Measurements from ENCODE around the gene ZP2. TPM values are rescaled to one million over a fixed set of nuclear protein-coding genes. Genes with fewer than 3 reads are reported as not detected.
"Not testable (repeated sequence)": the region's sequence is repeated elsewhere in the genome, so short reads cannot be mapped to it uniquely, and the experiment has no call there.

Gene ZP2
- total RNA-seq, 1 donor from 2014 or later, result not detected

GRCh38 chr16:21217121-21217520 is 5.7 kb upstream of the ZP2 start:
- DNase-seq (ENCODE audit: low spot score), result no peak

GRCh38 chr16:21214086-21214485 is 2.7 kb upstream of the ZP2 start:
- DNase-seq (ENCODE audit: low spot score), result no peak

DNA sequence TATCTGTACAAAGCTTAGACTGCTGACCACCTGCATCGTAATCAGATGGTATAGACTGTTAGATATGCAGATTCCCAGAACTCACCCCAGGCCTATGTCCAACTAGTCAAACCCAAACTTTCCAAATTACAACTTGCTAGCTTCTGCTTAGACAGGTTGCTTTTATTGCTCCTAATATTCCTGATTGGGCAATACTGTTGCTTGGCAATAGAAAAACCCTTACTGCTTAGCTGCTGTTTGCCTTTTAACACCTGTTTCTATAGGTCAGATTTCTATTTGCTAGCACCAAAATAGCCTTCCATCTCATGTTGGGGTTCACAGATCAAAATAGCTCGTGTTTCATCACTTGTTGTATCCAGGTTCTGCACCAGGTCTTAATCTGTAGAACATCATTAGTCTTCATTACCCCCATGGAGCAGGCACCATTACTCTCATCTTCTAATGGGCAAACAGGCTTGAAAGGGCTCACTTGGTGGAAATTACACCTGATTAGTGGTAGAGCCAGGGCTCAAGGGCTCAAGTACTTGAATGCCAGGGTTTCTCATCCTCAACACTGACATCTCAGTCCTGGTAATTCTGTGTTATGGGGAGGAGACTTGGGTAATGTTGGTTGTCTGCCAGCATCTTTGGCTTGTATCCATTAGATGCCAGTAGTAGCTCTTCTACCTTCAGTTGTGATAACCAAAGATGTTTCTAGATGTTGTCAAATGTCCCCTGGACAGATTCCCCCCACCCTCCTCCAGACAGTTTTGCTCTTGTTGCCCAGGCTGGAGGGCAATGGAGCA is 2.7 kb downstream of the ZP2 start:
- no peak for DNase-seq (ENCODE audit: low spot score)

DNA sequence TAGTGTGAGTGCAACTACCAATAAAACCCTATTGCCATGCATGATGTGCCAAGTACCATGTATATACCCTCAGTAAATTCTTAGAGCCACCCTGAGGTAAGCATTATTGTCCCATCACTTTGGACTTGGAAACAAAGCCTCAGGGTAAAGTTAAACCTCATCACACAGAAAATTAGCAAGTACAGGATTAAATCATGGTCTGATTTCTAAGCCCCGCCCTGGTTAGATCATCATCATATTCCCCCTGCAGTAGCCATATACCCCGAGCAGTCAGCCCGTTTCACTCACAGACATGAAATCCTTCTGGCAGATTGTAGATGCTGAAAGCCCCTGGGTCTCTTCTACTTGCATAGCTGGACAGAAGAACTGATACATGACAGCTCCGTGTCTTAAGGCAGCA is 4.8 kb downstream of the ZP2 start:
- DNase-seq (ENCODE audit: low spot score), result no peak

GRCh38 chr16:21205303-21205702 is 6.1 kb downstream of the ZP2 start:
- DNase-seq (ENCODE audit: low spot score), result no peak

- DNase-seq (ENCODE audit: low spot score), result no peak
Observed at GRCh38 chr16:21203155-21203797, 8.1 kb downstream of the ZP2 start.

DNA sequence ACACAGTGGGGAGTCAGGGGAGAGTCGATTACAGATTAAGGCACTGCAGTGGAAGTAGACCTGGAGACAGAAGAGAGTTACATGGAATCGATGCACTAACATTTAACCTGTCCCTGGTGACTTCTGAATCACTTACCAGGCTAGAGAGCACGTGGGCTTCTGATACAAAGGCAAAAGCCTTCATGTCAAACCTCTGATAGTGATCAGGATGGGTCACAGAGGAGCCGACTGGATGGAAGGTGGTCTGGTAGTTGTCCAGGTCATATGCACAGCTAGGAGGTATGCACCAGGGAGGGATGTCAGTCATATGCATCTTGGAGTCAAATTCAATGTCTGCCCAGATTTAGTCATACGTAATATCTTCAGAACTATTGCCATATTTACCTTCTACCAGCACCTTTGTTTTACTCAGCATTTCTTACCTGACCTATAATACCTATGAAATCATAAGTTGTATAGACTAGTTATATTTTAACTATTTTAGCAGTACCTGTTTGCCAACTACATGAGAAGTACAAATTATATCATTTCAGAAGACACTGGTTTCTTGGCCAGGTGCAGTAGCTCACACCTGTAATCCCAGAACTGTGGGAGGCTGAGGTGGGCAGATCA is 11.7 kb downstream of the ZP2 start:
- no peak for DNase-seq (ENCODE audit: low spot score)

DNA sequence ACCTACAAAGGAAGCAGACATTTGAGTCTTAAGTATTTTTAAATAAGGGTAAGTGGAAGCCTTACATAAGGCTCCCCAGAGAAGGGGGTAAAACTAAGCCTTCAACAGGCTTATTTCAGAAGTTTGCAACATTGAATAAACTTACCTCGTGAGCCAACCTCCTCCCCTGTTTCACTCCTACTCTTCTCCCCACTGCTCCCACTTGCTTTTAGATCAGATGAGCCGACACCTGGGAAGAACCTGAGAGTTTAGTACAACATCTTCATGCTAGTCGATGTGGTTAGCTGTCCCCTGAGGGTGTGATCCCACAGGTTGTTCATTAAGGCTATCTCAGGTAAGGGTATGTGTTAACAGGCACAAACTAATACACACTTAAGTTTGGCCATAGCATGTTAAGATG is 13.8 kb downstream of the ZP2 start:
- no peak for DNase-seq (ENCODE audit: low spot score)

DNA sequence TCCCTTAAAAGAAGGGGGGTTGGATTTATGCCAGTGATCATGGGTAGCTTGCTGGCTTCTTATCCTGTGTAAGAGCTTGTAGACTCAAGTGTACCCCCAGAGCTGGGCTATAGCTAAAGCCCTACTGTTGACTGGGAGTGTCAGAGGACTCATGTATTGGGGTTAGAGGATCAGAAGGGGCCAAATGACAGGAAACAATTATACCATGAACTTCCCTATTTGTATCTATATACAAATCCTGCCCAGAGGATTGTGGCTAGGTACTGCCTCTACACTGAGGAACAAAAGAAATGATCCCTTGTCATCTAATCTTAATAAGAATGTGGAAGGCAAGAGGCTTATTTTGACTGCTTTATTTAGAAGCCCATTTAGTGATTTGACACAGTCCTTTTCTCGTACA is 14.3 kb downstream of the ZP2 start:
- no peak for DNase-seq (ENCODE audit: low spot score)

- not testable (repeated sequence) for DNase-seq (ENCODE audit: low spot score)
Observed at GRCh38 chr16:21195330-21195729, 16.0 kb downstream of the ZP2 start.

- no peak for DNase-seq (ENCODE audit: low spot score)
Observed at GRCh38 chr16:21194771-21195301, 16.5 kb downstream of the ZP2 start.

- DNase-seq (ENCODE audit: low spot score), result no peak
Observed at GRCh38 chr16:21192991-21193390, 18.4 kb downstream of the ZP2 start.

DNA sequence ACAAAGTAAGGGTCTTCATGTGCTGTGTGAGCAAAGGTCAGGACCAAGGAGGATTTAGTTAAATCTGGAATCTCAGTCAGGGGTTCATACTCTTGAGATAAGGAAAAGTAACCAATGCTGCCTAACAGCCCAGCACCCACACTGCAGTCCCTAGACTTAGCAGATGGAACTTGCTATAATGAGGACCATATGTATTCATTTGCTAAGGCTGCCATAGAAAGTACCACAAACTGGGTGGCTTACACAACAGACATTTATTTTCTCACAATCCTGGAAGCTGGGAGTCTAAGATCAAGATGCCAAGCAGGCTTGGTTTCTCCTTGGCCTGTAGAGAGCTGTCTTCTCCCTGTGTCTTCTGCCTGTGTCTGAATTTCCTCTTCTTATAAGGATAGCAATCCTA is 20.8 kb downstream of the ZP2 start:
- DNase-seq (ENCODE audit: low spot score), result peak; percentile 5

DNA sequence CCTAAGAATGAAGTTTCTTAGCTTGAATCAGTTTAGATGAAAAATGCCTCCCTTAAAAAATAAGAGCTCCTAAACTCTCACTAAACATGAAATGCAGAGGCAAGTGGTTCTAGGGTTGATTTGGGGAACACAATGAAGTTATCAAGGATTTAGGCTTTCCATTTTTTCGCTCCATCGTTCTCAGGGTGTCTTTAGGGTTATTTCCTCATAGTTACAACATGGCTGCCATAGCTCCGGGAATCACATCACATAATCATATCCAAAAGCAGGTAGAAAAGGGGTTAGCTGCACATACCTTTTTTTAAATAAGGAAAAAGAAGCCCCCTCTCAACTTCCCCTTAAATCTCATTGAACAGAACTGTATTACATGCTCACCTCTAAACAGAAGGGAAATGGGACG is 21.4 kb downstream of the ZP2 start:
- no peak for DNase-seq (ENCODE audit: low spot score)

DNA sequence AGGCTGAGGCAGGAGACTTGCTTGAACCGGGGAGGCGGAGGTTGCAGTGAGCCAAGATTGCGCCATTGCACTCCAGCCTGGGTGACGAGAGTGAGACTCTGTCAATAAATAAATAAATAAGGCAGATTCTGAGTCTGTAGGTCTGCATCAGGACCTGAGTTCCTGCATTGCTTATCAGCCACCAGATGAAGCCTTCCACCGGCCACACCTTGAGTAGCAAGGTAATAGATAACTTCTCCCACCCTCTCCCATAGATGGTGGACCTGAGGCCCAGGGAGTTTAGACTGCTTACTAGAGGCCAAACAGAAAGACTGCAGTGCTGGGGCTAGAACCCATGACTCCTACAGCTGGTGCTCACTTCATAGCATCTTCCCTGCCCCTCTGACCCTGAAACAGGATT is 22.1 kb downstream of the ZP2 start:
- no peak for DNase-seq (ENCODE audit: low spot score)

DNA sequence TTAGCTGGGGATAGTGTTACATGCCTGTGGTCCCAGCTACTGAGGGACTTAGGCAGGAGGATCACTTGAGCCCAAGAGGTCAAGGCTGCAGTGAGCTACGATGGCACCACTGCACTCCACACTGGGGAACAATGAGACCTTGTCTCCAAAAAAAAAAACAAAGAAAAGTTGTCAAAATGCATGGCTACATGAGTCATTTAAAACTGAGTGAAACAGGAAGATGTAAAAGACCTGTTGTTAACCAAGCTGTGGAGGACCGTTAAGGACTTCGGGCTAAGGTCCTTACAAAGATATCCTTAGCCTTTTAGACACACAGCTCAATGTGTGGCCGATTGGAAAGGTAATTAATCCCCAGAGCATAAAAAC is 25.1 kb downstream of the ZP2 start:
- no peak for DNase-seq (ENCODE audit: low spot score)

DNA sequence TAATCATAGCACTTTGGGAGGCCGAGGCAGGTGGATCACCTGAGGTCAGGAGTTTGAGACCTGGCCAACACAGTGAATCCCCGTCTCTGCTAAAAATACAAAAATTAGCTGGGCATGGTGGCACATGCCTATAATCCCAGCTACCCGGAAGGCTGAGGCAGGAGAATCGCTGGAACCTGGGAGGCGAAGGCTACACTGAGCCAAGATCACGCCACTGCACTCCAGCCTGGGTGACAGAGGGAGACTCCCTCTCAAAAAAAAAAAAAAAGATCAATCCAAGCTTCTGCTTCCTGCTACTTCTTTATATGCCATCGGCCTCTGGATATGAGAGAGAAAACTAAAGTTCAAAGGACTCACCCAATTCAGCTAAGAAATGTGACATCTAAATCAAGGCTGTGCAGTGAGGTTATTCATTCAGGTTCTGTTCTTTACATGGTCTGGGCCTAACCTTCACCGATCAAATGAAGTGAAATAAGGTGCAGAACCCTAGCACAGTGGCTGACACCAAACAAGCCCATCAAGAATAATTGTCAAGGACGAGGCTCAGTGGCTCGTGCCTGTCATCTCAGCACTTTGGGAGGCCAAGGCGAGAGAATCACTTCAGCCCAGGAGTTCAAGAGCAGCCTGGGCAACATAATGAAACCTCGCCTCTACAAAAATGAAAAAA is 25.6 kb downstream of the ZP2 start:
- DNase-seq (ENCODE audit: low spot score), result no peak

DNA sequence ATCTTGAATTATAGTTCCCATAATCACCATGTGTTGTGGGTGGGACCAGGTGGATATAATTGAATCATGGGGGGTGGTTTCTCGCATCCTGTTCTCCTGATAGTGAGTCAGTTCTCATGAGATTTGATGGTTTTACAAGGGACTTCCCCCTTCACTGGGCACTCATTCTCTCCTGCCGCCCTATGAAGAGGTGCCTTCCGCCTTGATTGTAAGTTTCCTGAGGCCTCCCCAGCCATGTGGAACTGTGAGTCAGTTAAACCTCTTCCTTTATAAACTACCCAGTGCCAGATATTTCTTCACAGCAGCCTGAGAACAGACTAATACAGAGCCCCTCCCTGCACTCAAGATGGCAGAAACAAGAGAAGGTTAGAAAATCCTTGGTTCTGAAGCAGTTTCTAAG is 26.5 kb downstream of the ZP2 start:
- DNase-seq (ENCODE audit: low spot score), result no peak

- no peak for DNase-seq (ENCODE audit: low spot score)
Observed at GRCh38 chr16:21183995-21184394, 27.4 kb downstream of the ZP2 start.

DNA sequence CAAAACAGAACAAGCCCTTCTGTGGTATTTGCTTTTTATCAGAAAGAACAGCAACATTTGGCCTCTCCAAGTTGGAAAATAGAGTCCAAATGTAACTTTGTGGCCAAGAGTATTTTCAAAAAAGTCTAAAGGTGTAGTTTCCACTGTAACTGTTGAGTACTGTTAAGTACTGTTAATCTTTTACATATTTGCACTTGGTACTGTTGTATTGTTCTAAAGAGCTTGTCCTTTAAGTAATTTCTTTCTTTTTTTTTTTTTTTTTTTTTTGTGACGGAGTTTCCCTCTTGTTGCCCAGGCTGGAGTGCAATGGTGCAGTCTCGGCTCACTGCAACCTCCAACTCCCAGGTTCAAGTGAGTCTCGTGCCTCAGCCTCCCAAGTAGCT is 31.4 kb downstream of the ZP2 start:
- no peak for DNase-seq (ENCODE audit: low spot score)

- peak; percentile 15 for DNase-seq (ENCODE audit: low spot score)
Observed at GRCh38 chr16:21179126-21179982, 32.0 kb downstream of the ZP2 start.

All from umbilical cord (tissue), 2 donors.